Effector memory CD4-positive, alpha-beta T cell (primary cell): ENCODE measurements around the gene SUSD1.

Source experiments
- DNase-seq, 3 donors: peaks; one replicate each; pipeline ENCODE4 v3.0.0-alpha.2; 2020
- H3K27ac ChIP-seq: 2 replicates; pipeline ENCODE4 v1.7.0; 2013; ENCODE audit warnings: mild to moderate bottlenecking, low read length, moderate library complexity; ENCODE audit not compliant: insufficient read depth, poor library complexity, severe bottlenecking
- H3K27me3 ChIP-seq: replicated peaks from 2 replicates; pipeline ENCODE4 v1.7.0; 2013; ENCODE audit warnings: mild to moderate bottlenecking, low read length; ENCODE audit not compliant: insufficient read depth, control insufficient read depth, poor library complexity, severe bottlenecking
- H3K36me3 ChIP-seq: 2 replicates; pipeline ENCODE4 v1.7.0; 2013; ENCODE audit warnings: mild to moderate bottlenecking, low read length, moderate library complexity; ENCODE audit not compliant: control insufficient read depth, insufficient read depth
- H3K4me1 ChIP-seq: 2 replicates; pipeline ENCODE4 v1.7.0; 2013; ENCODE audit warnings: low read length, mild to moderate bottlenecking; ENCODE audit not compliant: control insufficient read depth, insufficient read depth, poor library complexity, severe bottlenecking
- H3K4me3 ChIP-seq: 2 replicates; pipeline ENCODE4 v1.7.0; 2013; ENCODE audit warnings: low read length, low read depth, mild to moderate bottlenecking; ENCODE audit not compliant: insufficient read depth, poor library complexity, severe bottlenecking
- H3K9me3 ChIP-seq: 2 replicates; pipeline ENCODE4 v1.7.0; 2013; ENCODE audit warnings: mild to moderate bottlenecking, low read length, moderate library complexity; ENCODE audit not compliant: control insufficient read depth

SUSD1 gene

GRCh38 chr9:112009656-112010055 is 165.4 kb downstream of the SUSD1 start:
- no peaks in the 10 kb centered on the region for H3K27me3 ChIP-seq
- peaks cover 3% of the 10 kb centered on the region for H3K4me1 ChIP-seq
- no peak overlapping the region for H3K4me3 ChIP-seq
- no peak for DNase-seq
- no peaks in the 10 kb centered on the region for H3K36me3 ChIP-seq
- no peak overlapping the region for H3K27ac ChIP-seq
- H3K9me3 ChIP-seq: no peaks in the 10 kb centered on the region

DNA sequence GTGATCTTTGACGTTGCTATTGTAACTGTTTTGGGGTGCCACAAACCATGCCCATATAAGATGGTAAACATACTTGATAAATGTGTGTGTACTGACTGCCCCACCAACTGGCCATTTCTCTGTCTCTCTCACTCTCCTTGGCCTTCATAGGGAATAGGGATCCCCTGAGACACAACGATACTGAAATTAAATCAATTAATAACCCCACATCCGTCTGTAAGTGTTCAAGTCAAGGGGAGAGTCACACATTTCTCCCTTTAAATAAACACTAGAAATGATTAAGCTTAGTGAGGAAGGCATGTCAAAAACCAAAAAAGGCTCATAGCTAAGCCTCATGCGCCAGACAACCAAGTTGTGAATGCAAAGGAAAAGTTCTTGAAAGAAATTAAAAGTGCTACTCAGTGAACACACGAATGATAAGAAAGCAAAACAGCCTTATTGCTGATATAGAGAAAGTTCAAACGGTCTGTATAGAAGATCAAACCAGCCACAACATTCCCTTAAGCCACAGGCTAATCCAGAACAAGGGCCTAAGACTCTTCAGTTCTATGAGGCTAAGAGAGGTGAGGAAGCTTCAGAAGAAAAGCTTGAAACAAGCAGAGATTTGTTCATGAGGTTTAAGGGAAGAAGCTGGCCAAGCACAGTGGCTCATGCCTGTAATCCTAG is 167.4 kb downstream of the SUSD1 start:
- no peak overlapping the region for H3K27ac ChIP-seq
- no peaks in the 10 kb centered on the region for H3K9me3 ChIP-seq
- no peaks in the 10 kb centered on the region for H3K36me3 ChIP-seq
- no peaks in the 10 kb centered on the region for H3K27me3 ChIP-seq
- H3K4me3 ChIP-seq: no peak overlapping the region
- DNase-seq: no peak
- H3K4me1 ChIP-seq: peaks cover 7% of the 10 kb centered on the region

GRCh38 chr9:112006361-112007020 is 168.6 kb downstream of the SUSD1 start:
- Histone ChIP-seq H3K36me3 (no peaks in the 10 kb centered on the region), H3K4me3 (no peak overlapping the region), H3K4me1 (peaks cover 17% of the 10 kb centered on the region), H3K27ac (no peak overlapping the region), H3K27me3 (no peaks in the 10 kb centered on the region), H3K9me3 (no peaks in the 10 kb centered on the region)
- DNase-seq: no peak

DNA sequence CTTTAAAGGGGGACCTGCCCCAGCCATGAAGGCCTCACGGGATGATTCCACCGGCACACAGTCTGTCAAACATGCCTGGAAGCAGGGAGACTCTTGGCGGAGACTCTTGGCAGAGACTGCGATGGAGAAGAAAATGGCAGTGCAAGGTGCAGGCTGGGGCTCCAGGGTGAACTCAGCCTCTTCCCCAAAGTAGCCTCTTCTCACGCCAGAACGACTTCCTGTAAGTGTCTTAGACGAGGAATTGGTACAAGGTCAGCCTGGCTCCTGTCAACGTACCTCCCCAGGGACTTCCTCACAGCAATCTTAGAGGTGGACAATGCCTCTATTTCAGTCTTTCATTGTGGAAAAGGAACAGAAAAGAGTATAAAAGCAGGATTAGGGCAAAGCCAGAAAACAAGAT is 169.2 kb downstream of the SUSD1 start:
- Histone ChIP-seq H3K4me3 (no peak overlapping the region), H3K36me3 (no peaks in the 10 kb centered on the region), H3K9me3 (no peaks in the 10 kb centered on the region), H3K27me3 (no peaks in the 10 kb centered on the region), H3K4me1 (peaks cover 17% of the 10 kb centered on the region), H3K27ac (no peak overlapping the region)
- no peak for DNase-seq

DNA sequence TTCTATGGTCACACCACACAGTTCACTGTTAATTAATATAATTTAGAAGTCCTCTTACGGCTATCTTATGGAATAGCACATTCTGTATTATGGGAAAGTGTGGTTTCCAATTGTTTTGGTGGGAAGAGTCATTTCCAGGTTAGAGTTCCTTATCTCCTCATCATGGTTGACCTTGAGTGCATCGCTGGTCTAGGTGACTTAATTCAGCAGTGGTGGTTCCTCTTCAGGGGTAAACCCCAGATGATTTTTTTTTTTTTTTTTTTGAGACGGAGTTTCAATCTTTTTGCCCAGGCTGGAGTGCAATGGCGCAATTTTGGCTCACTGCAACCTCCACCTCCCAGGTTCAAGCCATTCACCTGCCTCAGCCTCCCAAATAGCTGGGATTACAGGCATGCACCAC is 171.6 kb downstream of the SUSD1 start:
- DNase-seq: no peak
- Histone ChIP-seq H3K4me3 (no peak overlapping the region), H3K27me3 (no peaks in the 10 kb centered on the region), H3K4me1 (peaks cover 17% of the 10 kb centered on the region), H3K9me3 (no peaks in the 10 kb centered on the region), H3K27ac (no peak overlapping the region), H3K36me3 (no peaks in the 10 kb centered on the region)

- Histone ChIP-seq H3K27me3 (no peaks in the 10 kb centered on the region), H3K4me1 (peaks cover 17% of the 10 kb centered on the region), H3K36me3 (no peaks in the 10 kb centered on the region), H3K9me3 (no peaks in the 10 kb centered on the region), H3K4me3 (no peak overlapping the region), H3K27ac (peak overlapping the region; percentile 36)
- no peak for DNase-seq
Measured at GRCh38 chr9:112002847-112003457, 172.1 kb downstream of the SUSD1 start.

- peak in 1 of 3 donors; percentile 2 for DNase-seq
- Histone ChIP-seq H3K9me3 (no peaks in the 10 kb centered on the region), H3K36me3 (no peaks in the 10 kb centered on the region), H3K27ac (peak overlapping the region; percentile 36), H3K4me3 (no peak overlapping the region), H3K27me3 (no peaks in the 10 kb centered on the region), H3K4me1 (peaks cover 14% of the 10 kb centered on the region)
Measured at GRCh38 chr9:112002131-112002846, 172.8 kb downstream of the SUSD1 start.

DNA sequence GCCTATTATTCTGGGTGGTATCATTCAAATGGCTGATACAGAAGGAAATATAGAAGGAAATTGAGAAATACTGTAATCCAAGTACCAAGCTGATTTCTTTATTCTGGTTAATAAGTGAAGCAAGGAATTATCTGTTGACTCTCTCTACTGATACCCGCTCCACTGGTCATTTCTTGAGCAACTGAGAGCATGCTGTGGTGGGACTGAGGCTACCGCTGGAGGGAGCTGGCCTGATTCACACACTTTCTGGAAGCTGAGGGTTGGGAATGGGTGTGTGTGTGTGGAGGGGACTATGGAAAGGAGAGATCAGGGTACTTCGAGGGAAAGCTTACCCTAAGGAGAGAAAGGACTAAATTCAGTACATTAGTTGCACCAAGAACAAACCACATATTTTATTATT is 174.4 kb downstream of the SUSD1 start:
- H3K4me1 ChIP-seq: peaks cover 14% of the 10 kb centered on the region
- H3K36me3 ChIP-seq: no peaks in the 10 kb centered on the region
- no peak overlapping the region for H3K4me3 ChIP-seq
- H3K27me3 ChIP-seq: no peaks in the 10 kb centered on the region
- no peak overlapping the region for H3K27ac ChIP-seq
- H3K9me3 ChIP-seq: no peaks in the 10 kb centered on the region
- DNase-seq: no peak

DNA sequence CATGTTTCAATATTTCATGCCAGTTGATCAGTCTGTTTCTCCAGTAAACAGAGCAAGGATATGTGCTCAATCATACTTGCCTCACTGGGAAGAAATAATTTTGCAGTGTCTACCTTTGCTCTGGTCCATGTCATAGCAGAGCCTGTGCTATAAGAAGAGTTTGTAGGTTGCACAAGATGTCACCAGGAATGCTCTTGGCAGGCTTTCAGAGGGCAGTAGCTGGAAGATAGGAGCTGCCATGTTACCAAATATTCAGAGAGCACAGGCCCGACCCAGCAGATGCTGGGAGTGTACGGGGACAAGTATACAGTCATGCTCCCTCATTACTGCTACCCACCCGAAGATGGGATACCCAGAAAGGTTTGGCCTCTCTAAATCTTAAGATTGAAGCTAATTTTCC is 175.8 kb downstream of the SUSD1 start:
- no peaks in the 10 kb centered on the region for H3K36me3 ChIP-seq

GRCh38 chr9:111997831-111998230 is 177.3 kb downstream of the SUSD1 start:
- H3K36me3 ChIP-seq: no peaks in the 10 kb centered on the region
- H3K27ac ChIP-seq: no peak overlapping the region
- H3K4me1 ChIP-seq: peaks cover 18% of the 10 kb centered on the region
- no peak overlapping the region for H3K4me3 ChIP-seq
- no peak for DNase-seq
- H3K27me3 ChIP-seq: no peaks in the 10 kb centered on the region
- H3K9me3 ChIP-seq: no peaks in the 10 kb centered on the region

More for the DNA sequence above, 175.8 kb downstream of the SUSD1 start:
- H3K27me3 ChIP-seq: no peaks in the 10 kb centered on the region
- no peaks in the 10 kb centered on the region for H3K9me3 ChIP-seq
- H3K4me3 ChIP-seq: no peak overlapping the region
- DNase-seq: no peak
- H3K27ac ChIP-seq: no peak overlapping the region
- H3K4me1 ChIP-seq: peaks cover 20% of the 10 kb centered on the region
